ENCODE data around the gene NHS. TPM values are rescaled to one million over a fixed set of nuclear protein-coding genes. Genes with fewer than 3 reads are reported as not detected.

The NHS gene
- total RNA-seq, 1 donor from 2014 or later, result 8.3 TPM

- Mint-ChIP-seq H3K36me3 (no peaks in the 10 kb centered on the region), H3K27ac (no peak overlapping the region), H3K27me3 (ENCODE audit: low read depth) (peaks cover 7% of the 10 kb centered on the region), H3K4me3 (no peak overlapping the region), H3K4me1 (peaks cover 26% of the 10 kb centered on the region), H3K9me3 (peaks cover 5% of the 10 kb centered on the region)
- TF ChIP-seq, protein P1, sequence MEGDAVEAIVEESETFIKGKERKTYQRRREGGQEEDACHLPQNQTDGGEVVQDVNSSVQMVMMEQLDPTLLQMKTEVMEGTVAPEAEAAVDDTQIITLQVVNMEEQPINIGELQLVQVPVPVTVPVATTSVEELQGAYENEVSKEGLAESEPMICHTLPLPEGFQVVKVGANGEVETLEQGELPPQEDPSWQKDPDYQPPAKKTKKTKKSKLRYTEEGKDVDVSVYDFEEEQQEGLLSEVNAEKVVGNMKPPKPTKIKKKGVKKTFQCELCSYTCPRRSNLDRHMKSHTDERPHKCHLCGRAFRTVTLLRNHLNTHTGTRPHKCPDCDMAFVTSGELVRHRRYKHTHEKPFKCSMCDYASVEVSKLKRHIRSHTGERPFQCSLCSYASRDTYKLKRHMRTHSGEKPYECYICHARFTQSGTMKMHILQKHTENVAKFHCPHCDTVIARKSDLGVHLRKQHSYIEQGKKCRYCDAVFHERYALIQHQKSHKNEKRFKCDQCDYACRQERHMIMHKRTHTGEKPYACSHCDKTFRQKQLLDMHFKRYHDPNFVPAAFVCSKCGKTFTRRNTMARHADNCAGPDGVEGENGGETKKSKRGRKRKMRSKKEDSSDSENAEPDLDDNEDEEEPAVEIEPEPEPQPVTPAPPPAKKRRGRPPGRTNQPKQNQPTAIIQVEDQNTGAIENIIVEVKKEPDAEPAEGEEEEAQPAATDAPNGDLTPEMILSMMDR (IDR thresholded peaks at IDR 0.05; ENCODE audit: unreplicated experiment), result no peak
- no peak for DNase-seq (ENCODE audit: low spot score in 2 of 2, unreplicated experiment in 2 of 2)
These were observed 147.1 kb downstream of the NHS start for GRCh38 chrX:17521871-17522693.

DNA sequence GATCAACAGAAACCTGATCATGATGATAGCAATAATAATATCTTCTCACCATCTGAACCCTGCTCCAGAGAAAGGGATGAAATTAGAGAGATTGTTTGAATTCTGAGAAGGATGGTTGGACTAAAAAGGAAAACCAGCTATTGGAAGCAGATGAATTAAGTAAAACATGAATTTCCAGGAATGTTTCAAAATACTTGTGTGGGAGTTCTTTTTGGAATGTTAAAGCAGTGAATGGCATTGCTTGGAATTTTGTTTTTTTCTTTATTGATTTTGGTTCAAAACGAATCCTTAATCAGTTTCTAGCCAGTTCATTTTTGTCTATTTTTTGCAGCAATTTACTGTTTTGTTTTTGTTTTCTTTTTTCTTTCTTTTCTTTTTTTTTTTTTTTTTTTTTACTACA, 150.3 kb downstream of the NHS start:
- Mint-ChIP-seq H3K27me3 (ENCODE audit: low read depth) (peaks cover 13% of the 10 kb centered on the region), H3K36me3 (no peaks in the 10 kb centered on the region), H3K4me1 (peaks cover 42% of the 10 kb centered on the region), H3K27ac (peak overlapping the region; percentile 47), H3K9me3 (no peaks in the 10 kb centered on the region), H3K4me3 (no peak overlapping the region)
- DNase-seq (ENCODE audit: low spot score in 2 of 2, unreplicated experiment in 2 of 2), result no peak
- TF ChIP-seq, protein P1 (IDR thresholded peaks at IDR 0.05; ENCODE audit: unreplicated experiment), result no peak

DNA sequence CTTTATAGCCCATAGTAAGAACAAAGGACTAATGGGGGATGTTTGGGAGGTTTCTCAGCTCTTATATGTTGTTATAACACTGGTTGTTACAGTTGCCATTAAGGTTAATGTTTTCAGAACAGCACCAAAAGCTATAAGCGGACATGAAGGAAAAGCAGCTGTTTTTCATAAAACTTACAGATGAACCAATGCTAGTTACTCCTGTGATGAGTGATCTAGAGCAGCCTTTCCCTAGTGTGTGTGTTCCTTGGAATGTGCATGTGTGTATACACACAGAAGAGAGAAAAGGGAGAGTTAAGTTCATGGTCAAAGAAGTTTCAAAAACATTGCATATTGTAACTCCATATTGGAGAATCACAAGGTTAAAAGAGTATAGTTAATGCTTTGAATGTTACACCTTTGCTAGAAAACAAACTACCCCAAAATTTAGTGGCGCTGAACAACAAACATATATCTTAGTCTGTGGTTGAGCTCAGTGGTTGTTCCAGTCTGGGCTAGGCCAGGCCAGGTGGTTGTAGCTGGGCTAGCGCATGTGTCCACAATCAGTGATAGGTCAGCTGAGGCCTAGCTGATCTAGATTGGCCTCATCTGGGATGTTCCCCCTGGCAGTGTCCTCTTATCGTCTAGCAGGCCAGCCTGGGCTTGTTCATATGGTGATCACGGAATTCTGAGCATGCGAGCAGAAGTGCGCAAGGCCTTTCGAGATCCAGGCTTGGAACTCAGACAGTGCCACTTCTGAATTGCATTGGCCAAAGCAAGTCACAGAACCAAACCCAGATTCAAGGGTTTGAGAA, 151.0 kb downstream of the NHS start:
- H3K9me3 Mint-ChIP-seq, result no peaks in the 10 kb centered on the region
- no peak overlapping the region for H3K4me3 Mint-ChIP-seq
- H3K36me3 Mint-ChIP-seq, result no peaks in the 10 kb centered on the region
- H3K27me3 Mint-ChIP-seq (ENCODE audit: low read depth), result peaks cover 12% of the 10 kb centered on the region
- H3K4me1 Mint-ChIP-seq, result peaks cover 41% of the 10 kb centered on the region
- TF ChIP-seq, protein P1 (IDR thresholded peaks at IDR 0.05; ENCODE audit: unreplicated experiment), result no peak
- DNase-seq (ENCODE audit: low spot score in 2 of 2, unreplicated experiment in 2 of 2), result no peak
- peak overlapping the region; percentile 47 for H3K27ac Mint-ChIP-seq

GRCh38 chrX:17527135-17527701, 152.2 kb downstream of the NHS start:
- TF ChIP-seq, protein P1 (IDR thresholded peaks at IDR 0.05; ENCODE audit: unreplicated experiment), result no peak

DNA sequence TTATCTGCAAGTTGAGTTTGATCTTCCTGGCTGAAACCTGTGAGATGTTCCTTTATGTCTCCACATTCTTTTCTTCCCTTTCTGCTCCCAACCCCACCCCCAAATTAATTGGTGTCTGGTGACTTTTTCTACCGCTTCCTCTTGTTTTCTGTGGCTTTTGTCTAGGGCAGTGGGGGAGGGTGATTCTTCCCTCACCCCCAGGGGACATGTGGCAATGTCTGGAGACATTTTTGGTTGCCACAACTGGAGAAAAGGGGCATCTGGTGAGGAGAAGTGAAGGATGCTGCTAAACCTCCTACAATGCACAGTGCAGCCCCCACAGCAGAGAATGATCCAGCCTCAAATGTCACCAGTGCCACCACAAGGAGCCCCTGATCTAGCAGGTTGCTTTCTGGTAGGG, 152.9 kb downstream of the NHS start:
- Mint-ChIP-seq H3K4me3 (no peak overlapping the region), H3K9me3 (no peaks in the 10 kb centered on the region), H3K27ac (peak overlapping the region; percentile 60), H3K27me3 (ENCODE audit: low read depth) (peaks cover 17% of the 10 kb centered on the region), H3K36me3 (no peaks in the 10 kb centered on the region), H3K4me1 (peaks cover 41% of the 10 kb centered on the region)
- TF ChIP-seq, protein P1 (IDR thresholded peaks at IDR 0.05; ENCODE audit: unreplicated experiment), result no peak
- DNase-seq (ENCODE audit: low spot score in 2 of 2, unreplicated experiment in 2 of 2), result no peak

More at GRCh38 chrX:17527135-17527701, 152.2 kb downstream of the NHS start:
- Mint-ChIP-seq H3K4me1 (peaks cover 41% of the 10 kb centered on the region), H3K9me3 (no peaks in the 10 kb centered on the region), H3K36me3 (no peaks in the 10 kb centered on the region), H3K27me3 (ENCODE audit: low read depth) (peaks cover 17% of the 10 kb centered on the region), H3K4me3 (no peak overlapping the region), H3K27ac (peak overlapping the region; percentile 60)
- no peak for DNase-seq (ENCODE audit: low spot score in 2 of 2, unreplicated experiment in 2 of 2)

Measured in mesothelial cell of epicardium (in vitro differentiated cells).